SK-N-SH (cell line): Measurements from ENCODE around the gene KCNA5. TPM values are rescaled to one million over a fixed set of nuclear protein-coding genes. Genes with fewer than 3 reads are reported as not detected.

ENCODE experiments used
- CTCF ChIA-PET: fragments of 300-600, 350-600 bp; formaldehyde crosslinking; extraction: SDS; loops from one replicate; lab custom pipeline; 2021; lab: Yijun Ruan, JAX
- POLR2A ChIA-PET: fragments of 350-600 bp; sonication (Branson Sonifier 250); formaldehyde crosslinking; extraction: SDS; loops from one replicate; lab custom pipeline; 2020; ENCODE audit warnings: antibody characterized with exemption, inconsistent platforms; lab: Yijun Ruan, JAX
- DNase-seq: peaks from one replicate; pipeline ENCODE4 v3.0.0; 2012
- H2AFZ ChIP-seq: fragments of 200-600 bp; sonication (generic); 2 replicates; pipeline ENCODE4 v1.8.1; 2016; ENCODE audit warnings: antibody characterized with exemption, mild to moderate bottlenecking, low read depth
- H3F3A ChIP-seq: fragments of 200-600 bp; sonication (generic); replicated peaks from 2 replicates; pipeline ENCODE3; 2016; ENCODE audit warnings: antibody characterized with exemption, mild to moderate bottlenecking; ENCODE audit not compliant: insufficient read depth
- H3K27ac ChIP-seq, 2 experiments: fragments of 200-500 bp in 1 of 2; fragments of 200-600 bp in 1 of 2; sonication (Bioruptor generic) in 1 of 2; sonication (generic), shearing (Covaris generic) in 1 of 2; 2 replicates each; pipeline versions ENCODE4 v1.5.1 to v1.6.1; 2014 to 2016; ENCODE audit warnings: low read depth in 2 of 2, inconsistent platforms in 1 of 2, low read length in 1 of 2, mild to moderate bottlenecking in 1 of 2, mixed read lengths in 1 of 2
- H3K27me3 ChIP-seq: fragments of 200-600 bp; sonication (generic), shearing (Covaris generic); 2 replicates; pipeline ENCODE4 v1.6.1; 2016; ENCODE audit warnings: mixed run types; ENCODE audit not compliant: insufficient read depth
- H3K36me3 ChIP-seq, 2 experiments: fragments of 200-500 bp in 1 of 2; fragments of 200-600 bp in 1 of 2; sonication (Bioruptor generic) in 1 of 2; sonication (generic) in 1 of 2; replicated peaks in 1 of 2; 2 replicates each; pipeline versions ENCODE3 to v1.5.1; 2014 to 2016; ENCODE audit warnings: low read length in 1 of 2, mild to moderate bottlenecking in 1 of 2; ENCODE audit not compliant: insufficient read depth in 2 of 2, control insufficient read depth in 1 of 2
- H3K4me1 ChIP-seq, 2 experiments: fragments of 200-500 bp in 1 of 2; fragments of 200-600 bp in 1 of 2; sonication (Bioruptor generic) in 1 of 2; sonication (generic), shearing (Covaris generic) in 1 of 2; 2 replicates each; pipeline versions ENCODE4 v1.5.1 to v1.6.1; 2014 to 2016; ENCODE audit warnings: low read depth in 1 of 2, low read length in 1 of 2, mixed run types in 1 of 2; ENCODE audit not compliant: insufficient read depth in 2 of 2, control insufficient read depth in 1 of 2
- H3K4me2 ChIP-seq: fragments of 200-600 bp; sonication (generic), shearing (Covaris generic); 2 replicates; pipeline ENCODE4 v1.6.1; 2017; ENCODE audit warnings: mixed run types
- H3K4me3 ChIP-seq, 2 experiments: fragments of 200-500 bp in 1 of 2; fragments of 200-600 bp in 1 of 2; sonication (Bioruptor generic) in 1 of 2; sonication (generic), shearing (Covaris generic) in 1 of 2; 2 replicates each; pipeline versions ENCODE4 v1.5.1 to v1.8.1; 2014 to 2016; ENCODE audit warnings: low read depth in 2 of 2, inconsistent platforms in 1 of 2, low read length in 1 of 2, mild to moderate bottlenecking in 1 of 2, mixed read lengths in 1 of 2, moderate library complexity in 1 of 2
- H3K79me2 ChIP-seq: fragments of 200-600 bp; sonication (generic); 2 replicates; pipeline ENCODE4 v1.8.1; 2017; ENCODE audit warnings: mild to moderate bottlenecking; ENCODE audit not compliant: insufficient read depth
- H3K9ac ChIP-seq: fragments of 200-600 bp; sonication (generic); 2 replicates; pipeline ENCODE4 v1.6.1; 2017; ENCODE audit warnings: mixed run types
- H3K9me2 ChIP-seq: fragments of 200-600 bp; sonication (generic); 2 replicates; pipeline ENCODE4 v1.6.1; 2017; ENCODE audit warnings: mixed run types
- H3K9me3 ChIP-seq: fragments of 200-600 bp; sonication (generic); 2 replicates; pipeline ENCODE4 v1.6.1; 2017; ENCODE audit warnings: mixed run types, mild to moderate bottlenecking, moderate library complexity
- H4K20me1 ChIP-seq: fragments of 200-600 bp; sonication (generic); 2 replicates; pipeline ENCODE4 v1.6.1; 2017; ENCODE audit warnings: mild to moderate bottlenecking, mixed run types; ENCODE audit not compliant: insufficient read depth
- CTCF ChIP-seq: fragments of 200-600 bp; sonication (generic); IDR thresholded peaks from 2 replicates; pipeline ENCODE4 v1.6.1; 2017; ENCODE audit warnings: antibody characterized with exemption, mild to moderate bottlenecking, moderate library complexity
- EP300 ChIP-seq, 2 experiments: IDR thresholded peaks; 2 replicates each; pipeline versions ENCODE4 v1.4.0 to v1.6.1; 2012; ENCODE audit warnings: borderline replicate concordance in 1 of 2, low read depth in 1 of 2, low read length in 1 of 2
- FOSL2 ChIP-seq: IDR thresholded peaks from 2 replicates; pipeline ENCODE4 v1.4.0; 2012; ENCODE audit warnings: low read depth, mild to moderate bottlenecking, moderate library complexity, borderline replicate concordance
- FOXJ3 ChIP-seq: sonication (generic); formaldehyde crosslinking; IDR thresholded peaks from 2 replicates; pipeline ENCODE4 v1.5.1; 2020; ENCODE audit warnings: mild to moderate bottlenecking, missing genetic modification reagents
- GATA2 ChIP-seq: sonication (generic); formaldehyde crosslinking; IDR thresholded peaks from 2 replicates; pipeline ENCODE4 v1.5.0; 2020; ENCODE audit warnings: mild to moderate bottlenecking, missing genetic modification reagents
- IRF3 ChIP-seq: fragments of 150-350 bp; IDR thresholded peaks from 2 replicates; pipeline ENCODE4 v1.6.1; 2016; ENCODE audit warnings: mild to moderate bottlenecking, low read depth, low read length
- MAX ChIP-seq: IDR thresholded peaks from 2 replicates; pipeline ENCODE4 v1.4.0; 2012; ENCODE audit warnings: low read depth
- MEF2A ChIP-seq: IDR thresholded peaks from 2 replicates; pipeline ENCODE4 v1.4.0; 2012; ENCODE audit warnings: low read depth, borderline replicate concordance
- MXI1 ChIP-seq: IDR thresholded peaks from 2 replicates; pipeline ENCODE4 v1.6.1; 2012; ENCODE audit warnings: mild to moderate bottlenecking, low read depth, low read length, improper control_type of control experiment
- NRF1 ChIP-seq: IDR thresholded peaks from 2 replicates; pipeline ENCODE4 v1.6.1; 2012; ENCODE audit warnings: low read depth, mild to moderate bottlenecking, low read length
- REST ChIP-seq: IDR thresholded peaks from 2 replicates; pipeline ENCODE4 v1.6.1; 2012; ENCODE audit warnings: mild to moderate bottlenecking, low read depth, low read length, moderate library complexity
- RFX5 ChIP-seq: IDR thresholded peaks from 2 replicates; pipeline ENCODE4 v1.6.1; 2012; ENCODE audit warnings: mild to moderate bottlenecking, improper control_type of control experiment, low read length
- RXRA ChIP-seq: IDR thresholded peaks from 2 replicates; pipeline ENCODE4 v1.4.0; 2012; ENCODE audit warnings: low read depth, mild to moderate bottlenecking, borderline replicate concordance
- SIN3A ChIP-seq: IDR thresholded peaks from 2 replicates; pipeline ENCODE4 v1.6.1; 2012; ENCODE audit warnings: low read depth, mild to moderate bottlenecking, low read length, moderate library complexity, borderline replicate concordance
- SMC3 ChIP-seq: IDR thresholded peaks from 2 replicates; pipeline ENCODE4 v1.6.1; 2012; ENCODE audit warnings: low read depth, low read length, improper control_type of control experiment
- WGBS: methylation state at CpG from one replicate; pipeline ENCODE4 v1.1.6; 2017; ENCODE audit warnings: low lambda C conversion rate; 5-methylcytosine and 5-hydroxymethylcytosine counted together
- polyA plus RNA-seq, 3 experiments: library from polyadenylated mRNA; depleted of rRNA; stranded (reverse); fragments of >200 nt; gene quantifications; 2 replicates each; pipeline ENCODE4 v1.2.3, GENCODE V29; 2012

KCNA5 gene
- polyA plus RNA-seq, 1 of the 3 experiments (the other 2 are of a cell fraction), result not detected

GRCh38 chr12:5060958-5061357 lies 17.3 kb downstream of the KCNA5 start:
- peaks cover 86% of the 10 kb centered on the region for H3K27me3 ChIP-seq
- WGBS, result 7% methylated on average over 3 of the region's 3 CpGs
- no peak overlapping the region for H3K4me3 ChIP-seq
- no peaks in the 10 kb centered on the region for H3F3A ChIP-seq
- H3K36me3 ChIP-seq, result no peaks in the 10 kb centered on the region
- no peaks in the 10 kb centered on the region for H3K79me2 ChIP-seq
- no peaks in the 10 kb centered on the region for H3K4me1 ChIP-seq
- H2AFZ ChIP-seq, result no peak overlapping the region
- TF ChIP-seq REST, result no peak
- TF ChIP-seq MXI1, result no peak
- no peak for TF ChIP-seq RXRA
- TF ChIP-seq SIN3A, result no peak
- TF ChIP-seq GATA2 (CRISPR knock-in tag), result no peak
- no peak for TF ChIP-seq MEF2A
- no peak for TF ChIP-seq IRF3
- no peak for TF ChIP-seq RFX5
- H4K20me1 ChIP-seq, result no peaks in the 10 kb centered on the region
- POLR2A ChIA-PET, result no interaction called here
- H3K9ac ChIP-seq, result no peak overlapping the region
- H3K9me2 ChIP-seq, result no peaks in the 10 kb centered on the region
- H3K4me2 ChIP-seq, result no peak overlapping the region
- no peaks in the 10 kb centered on the region for H3K9me3 ChIP-seq
- CTCF ChIA-PET, result interaction anchor here (3.2 kb wide), 1 partner anchor 11 kb away, joined by 11 read pairs; no protein-coding TSS in a partner anchor
- DNase-seq, result no peak
- H3K27ac ChIP-seq, result no peak overlapping the region

- Histone ChIP-seq H3K27me3 (peaks cover 86% of the 10 kb centered on the region), H3K36me3 (no peaks in the 10 kb centered on the region), H3K27ac (no peak overlapping the region), H3K79me2 (no peaks in the 10 kb centered on the region), H3K9ac (no peak overlapping the region), H3K4me1 (no peaks in the 10 kb centered on the region), H3F3A (no peaks in the 10 kb centered on the region), H3K4me3 (no peak overlapping the region), H3K9me3 (no peaks in the 10 kb centered on the region), H2AFZ (no peak overlapping the region), H3K9me2 (no peaks in the 10 kb centered on the region), H3K4me2 (no peak overlapping the region), H4K20me1 (no peaks in the 10 kb centered on the region)
- ChIA-PET CTCF (interaction anchor here (1.0 to 3.2 kb wide), 3 partner anchors 9 to 21 kb away, joined by 3 to 11 read pairs (median 6); no protein-coding TSS in a partner anchor), POLR2A (no interaction called here)
- TF ChIP-seq CTCF, result no peak
- no peak for TF ChIP-seq FOSL2
- no peak for TF ChIP-seq EP300 (IDR thresholded peaks at IDR 0.05; ENCODE audit: borderline replicate concordance in 1 of 2, low read depth in 1 of 2, low read length in 1 of 2)
- TF ChIP-seq FOXJ3, result no peak
- no peak for TF ChIP-seq MAX
- TF ChIP-seq SMC3, result no peak
- TF ChIP-seq IRF3, result no peak
- TF ChIP-seq GATA2 (CRISPR knock-in tag), result no peak
- no peak for TF ChIP-seq NRF1
- no peak for DNase-seq
- 0% methylated on average over 1 of the region's 1 CpG for WGBS
Observed at GRCh38 chr12:5063149-5063548, 19.5 kb downstream of the KCNA5 start.
